Chondrocyte (in vitro differentiated cells): ENCODE data around the gene CTNNA1. TPM values are rescaled to one million over a fixed set of nuclear protein-coding genes. Genes with fewer than 3 reads are reported as not detected.
A peak's percentile ranks its signal among the peaks of the same experiment; 100 is the strongest.

ENCODE experiments used
- DNase-seq: peaks from one replicate; pipeline ENCODE4 v3.0.0; 2021; ENCODE audit warnings: mixed read lengths, low spot score
- H3K27ac Mint-ChIP-seq: one replicate; pipeline ENCODE4 v1.8.0; 2021; ENCODE audit warnings: mild to moderate bottlenecking, moderate library complexity, mixed read lengths; ENCODE audit not compliant: unreplicated experiment
- H3K27me3 Mint-ChIP-seq: 2 replicates; pipeline ENCODE4 v1.8.0; 2021; ENCODE audit warnings: low read depth, mixed read lengths
- H3K36me3 Mint-ChIP-seq: 2 replicates; pipeline ENCODE4 v1.8.0; 2021; ENCODE audit warnings: low read depth, mixed read lengths
- H3K4me1 Mint-ChIP-seq: 2 replicates; pipeline ENCODE4 v1.8.0; 2021; ENCODE audit warnings: low read depth, mild to moderate bottlenecking, mixed read lengths
- H3K4me3 Mint-ChIP-seq: one replicate; pipeline ENCODE4 v1.8.0; 2021; ENCODE audit warnings: mild to moderate bottlenecking, moderate library complexity, mixed read lengths; ENCODE audit not compliant: unreplicated experiment
- H3K9me3 Mint-ChIP-seq: 2 replicates; pipeline ENCODE4 v1.8.0; 2021; ENCODE audit warnings: low read depth, mixed read lengths
- CTCF ChIP-seq: fragments of 200-600 bp; sonication (generic); IDR thresholded peaks from 2 replicates; pipeline ENCODE4 v1.5.0; 2021; ENCODE audit warnings: antibody characterized with exemption, mild to moderate bottlenecking, moderate library complexity
- total RNA-seq: library from RNA; stranded (reverse); gene quantifications from 3 replicates; pipeline ENCODE4 v1.2.1, GENCODE V29; 2021

CTNNA1 gene
- total RNA-seq, 1 donor from 2014 or later: 397 TPM

- no peak overlapping the region for H3K27ac Mint-ChIP-seq
- peaks cover 8% of the 10 kb centered on the region for H3K36me3 Mint-ChIP-seq
- H3K4me1 Mint-ChIP-seq: peaks cover 15% of the 10 kb centered on the region
- TF ChIP-seq CTCF: no peak
- peaks cover 5% of the 10 kb centered on the region for H3K9me3 Mint-ChIP-seq
- peak; percentile 85 for DNase-seq
- H3K4me3 Mint-ChIP-seq: no peak overlapping the region
- no peaks in the 10 kb centered on the region for H3K27me3 Mint-ChIP-seq
These were observed 191.5 kb downstream of the CTNNA1 start for GRCh38 chr5:138944527-138945322.

- Mint-ChIP-seq H3K9me3 (peaks cover 4% of the 10 kb centered on the region), H3K27ac (peak overlapping the region; percentile 34), H3K27me3 (no peaks in the 10 kb centered on the region), H3K4me3 (no peak overlapping the region), H3K4me1 (peaks cover 15% of the 10 kb centered on the region), H3K36me3 (peaks cover 7% of the 10 kb centered on the region)
- TF ChIP-seq CTCF: peak; percentile 27
- no peak for DNase-seq
These were observed 192.4 kb downstream of the CTNNA1 start for GRCh38 chr5:138945421-138946240.

GRCh38 chr5:138946241-138946623 lies 193.0 kb downstream of the CTNNA1 start:
- peak; percentile 82 for DNase-seq
- H3K27ac Mint-ChIP-seq: no peak overlapping the region
- no peaks in the 10 kb centered on the region for H3K9me3 Mint-ChIP-seq
- TF ChIP-seq CTCF: no peak
- no peak overlapping the region for H3K4me3 Mint-ChIP-seq
- H3K36me3 Mint-ChIP-seq: peaks cover 3% of the 10 kb centered on the region
- peaks cover 15% of the 10 kb centered on the region for H3K4me1 Mint-ChIP-seq
- no peaks in the 10 kb centered on the region for H3K27me3 Mint-ChIP-seq

- Mint-ChIP-seq H3K9me3 (no peaks in the 10 kb centered on the region), H3K36me3 (peaks cover 1% of the 10 kb centered on the region), H3K4me1 (peaks cover 11% of the 10 kb centered on the region), H3K4me3 (no peak overlapping the region), H3K27me3 (no peaks in the 10 kb centered on the region), H3K27ac (no peak overlapping the region)
- no peak for TF ChIP-seq CTCF
- peak; percentile 81 for DNase-seq
These were observed 193.8 kb downstream of the CTNNA1 start for GRCh38 chr5:138946831-138947560.

- Mint-ChIP-seq H3K9me3 (no peaks in the 10 kb centered on the region), H3K36me3 (peaks cover 1% of the 10 kb centered on the region), H3K4me3 (no peak overlapping the region), H3K27me3 (no peaks in the 10 kb centered on the region), H3K27ac (no peak overlapping the region), H3K4me1 (peaks cover 16% of the 10 kb centered on the region)
- TF ChIP-seq CTCF: no peak
- no peak for DNase-seq
These were observed 194.6 kb downstream of the CTNNA1 start for GRCh38 chr5:138947780-138948179.
